GM21576 (cell line): ENCODE measurements around the gene SRSF10.
"Not testable (repeated sequence)": the region's sequence is repeated elsewhere in the genome, so short reads cannot be mapped to it uniquely, and the experiment has no call there.

ENCODE experiments used
- ATAC-seq: cut with Tn5 transposase; IDR thresholded peaks from one replicate; pipeline ENCODE4 v1.9.1; 2021; ENCODE audit warnings: mild to moderate bottlenecking, moderate library complexity; ENCODE audit not compliant: unreplicated experiment

Gene SRSF10

GRCh38 chr1:23999156-23999671 lies 19.1 kb upstream of the SRSF10 start:
- no peak for ATAC-seq

GRCh38 chr1:23997812-23998211 lies 17.7 kb upstream of the SRSF10 start:
- no peak for ATAC-seq

DNA sequence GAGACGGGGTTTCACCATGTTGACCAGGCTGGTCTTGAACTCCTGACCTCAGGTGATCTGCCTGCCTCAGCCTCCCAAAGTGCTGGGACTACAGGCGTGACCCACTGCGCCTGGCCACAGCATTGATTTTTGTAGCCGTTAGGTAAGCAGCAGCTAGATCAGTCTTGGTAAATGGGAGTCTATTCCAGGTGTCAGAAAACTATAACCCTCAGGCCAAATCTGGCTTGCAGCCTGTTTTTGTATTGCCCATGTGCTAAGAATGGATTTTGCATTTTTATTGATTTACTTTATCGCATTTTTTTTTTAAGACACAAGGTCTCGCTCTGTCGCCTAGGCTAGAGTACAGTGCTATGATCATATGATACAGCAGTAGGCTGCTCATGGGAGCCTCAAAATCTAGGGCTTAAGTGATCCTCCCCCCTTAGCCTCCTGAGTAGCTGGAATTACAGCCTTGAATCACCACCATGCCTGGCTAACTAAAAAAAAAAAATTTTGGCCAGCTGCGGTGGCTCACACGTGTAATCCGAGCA lies 16.6 kb upstream of the SRSF10 start:
- no peak for ATAC-seq

DNA sequence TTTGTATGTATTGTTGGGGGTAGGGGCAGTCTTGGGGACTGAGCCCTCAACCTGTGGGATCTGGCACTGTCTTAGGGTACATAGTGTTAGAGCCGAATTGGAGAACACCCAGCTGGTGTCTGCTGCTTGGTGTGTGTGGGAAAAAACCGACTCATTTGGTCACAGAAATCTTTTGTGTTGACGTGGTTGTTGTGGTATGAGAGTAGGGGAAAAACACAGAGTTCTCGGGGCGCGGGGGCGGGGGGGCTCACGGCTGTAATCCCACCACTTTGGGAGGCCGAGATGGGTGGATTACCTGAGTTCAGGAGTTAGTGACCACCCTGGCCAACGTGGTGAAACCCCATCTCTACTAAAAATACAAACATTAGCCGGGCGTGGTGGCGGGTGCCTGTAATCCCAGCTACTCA lies 15.3 kb upstream of the SRSF10 start:
- ATAC-seq = no peak

GRCh38 chr1:23992011-23992410 lies 11.9 kb upstream of the SRSF10 start:
- not testable (repeated sequence) for ATAC-seq

GRCh38 chr1:23989263-23989662 lies 9.1 kb upstream of the SRSF10 start:
- no peak for ATAC-seq

DNA sequence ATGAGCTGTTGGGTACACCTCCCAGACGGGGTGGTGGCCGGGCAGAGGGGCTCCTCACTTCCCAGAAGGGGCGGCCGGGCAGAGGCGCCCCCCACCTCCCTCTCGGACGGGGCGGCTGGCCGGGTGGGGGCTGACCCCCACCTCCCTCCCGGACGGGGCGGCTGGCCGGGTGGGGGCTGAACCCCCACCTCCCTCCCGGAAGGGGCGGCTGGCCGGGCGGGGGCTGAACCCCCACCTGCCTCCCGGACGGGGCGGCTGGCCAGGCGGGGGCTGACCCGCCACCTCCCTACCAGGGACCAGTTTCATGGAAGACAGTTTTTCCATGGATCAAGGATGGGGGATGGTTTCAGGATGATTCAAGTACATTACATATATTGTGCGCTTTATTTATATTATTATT lies 6.9 kb upstream of the SRSF10 start:
- ATAC-seq = not testable (repeated sequence)

GRCh38 chr1:23984417-23985186 lies 4.5 kb upstream of the SRSF10 start:
- no peak for ATAC-seq

DNA sequence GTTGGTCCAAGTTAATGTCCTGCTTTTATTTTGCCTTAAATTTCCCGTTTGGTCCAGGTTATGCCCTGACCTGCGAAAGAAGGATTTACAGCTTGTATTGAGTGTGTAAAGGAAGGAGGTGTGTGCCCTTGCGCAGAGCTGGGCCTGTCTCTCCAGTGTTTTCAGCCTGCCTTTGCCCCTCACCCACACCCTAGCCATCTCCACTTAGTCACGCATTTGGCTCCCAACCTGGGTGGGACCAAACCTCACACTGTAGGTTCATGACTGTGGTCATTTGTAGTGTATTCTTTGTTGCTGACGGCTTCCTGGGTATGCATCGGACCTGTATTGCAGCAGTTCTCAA lies 572 bp upstream of the SRSF10 start:
- peak; percentile 41 for ATAC-seq

GRCh38 chr1:23979387-23979880 lies 693 bp downstream of the SRSF10 start:
- no peak for ATAC-seq

DNA sequence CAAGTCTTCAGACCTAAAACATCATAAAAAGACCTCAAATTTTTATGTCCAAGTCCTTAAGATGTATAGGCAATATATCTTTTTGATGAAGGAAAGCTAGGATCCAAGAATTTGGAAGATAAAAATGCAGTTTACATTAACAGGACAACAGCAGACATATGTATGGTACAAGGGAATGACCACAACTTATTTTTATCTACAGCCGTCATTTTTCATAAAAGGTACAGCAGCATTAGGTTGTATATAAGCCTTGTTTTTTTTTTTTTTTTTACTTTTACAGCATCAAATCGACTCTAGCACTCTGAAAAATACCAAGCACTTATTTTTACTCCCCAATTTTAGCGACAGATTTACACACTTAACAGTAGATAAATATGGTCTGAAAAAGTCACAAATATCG lies 1.3 kb downstream of the SRSF10 start:
- ATAC-seq = no peak

DNA sequence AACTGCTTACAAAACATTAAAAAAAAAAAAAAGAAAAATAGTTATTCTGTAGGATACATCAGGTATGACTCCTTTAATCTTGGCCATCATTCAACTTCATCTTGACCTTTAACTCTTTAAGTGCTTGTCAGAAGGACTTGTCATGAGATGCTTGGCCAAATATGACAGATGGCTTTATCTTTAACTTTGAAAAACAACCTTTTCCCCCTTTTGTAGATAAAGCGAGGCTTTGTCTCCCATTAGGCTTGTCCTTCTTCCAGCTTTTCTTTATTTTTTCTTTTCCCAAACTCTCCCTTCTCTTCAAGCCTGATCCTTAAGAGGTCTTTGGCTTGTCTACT lies 2.3 kb downstream of the SRSF10 start:
- no peak for ATAC-seq

- no peak for ATAC-seq
Observed at GRCh38 chr1:23977187-23977853, 2.8 kb downstream of the SRSF10 start.

GRCh38 chr1:23967871-23968270 lies 12.3 kb downstream of the SRSF10 start:
- no peak for ATAC-seq

DNA sequence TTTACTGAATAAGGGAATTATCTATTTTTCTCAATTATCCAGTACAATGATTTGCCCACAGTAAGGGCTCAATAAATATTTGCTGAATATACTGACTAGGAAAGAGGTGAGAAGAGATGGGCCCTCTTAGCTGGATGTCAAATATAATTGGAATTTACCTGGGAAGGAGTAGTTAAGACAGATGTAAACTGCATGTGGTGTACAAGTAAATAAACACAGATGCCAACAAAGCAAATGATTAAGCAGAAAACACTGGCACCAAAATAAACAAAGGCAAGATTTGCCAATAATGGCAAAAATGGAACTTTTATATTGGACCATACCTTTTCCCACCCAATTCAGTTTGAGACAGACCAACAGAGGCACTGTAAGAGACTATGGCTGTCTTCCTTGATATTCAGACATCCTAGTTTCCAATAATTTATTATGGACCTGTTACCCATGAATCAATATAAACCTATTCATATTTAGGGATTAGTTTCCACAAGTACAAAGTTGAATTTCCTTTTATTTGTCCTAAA lies 13.1 kb downstream of the SRSF10 start:
- ATAC-seq = no peak

DNA sequence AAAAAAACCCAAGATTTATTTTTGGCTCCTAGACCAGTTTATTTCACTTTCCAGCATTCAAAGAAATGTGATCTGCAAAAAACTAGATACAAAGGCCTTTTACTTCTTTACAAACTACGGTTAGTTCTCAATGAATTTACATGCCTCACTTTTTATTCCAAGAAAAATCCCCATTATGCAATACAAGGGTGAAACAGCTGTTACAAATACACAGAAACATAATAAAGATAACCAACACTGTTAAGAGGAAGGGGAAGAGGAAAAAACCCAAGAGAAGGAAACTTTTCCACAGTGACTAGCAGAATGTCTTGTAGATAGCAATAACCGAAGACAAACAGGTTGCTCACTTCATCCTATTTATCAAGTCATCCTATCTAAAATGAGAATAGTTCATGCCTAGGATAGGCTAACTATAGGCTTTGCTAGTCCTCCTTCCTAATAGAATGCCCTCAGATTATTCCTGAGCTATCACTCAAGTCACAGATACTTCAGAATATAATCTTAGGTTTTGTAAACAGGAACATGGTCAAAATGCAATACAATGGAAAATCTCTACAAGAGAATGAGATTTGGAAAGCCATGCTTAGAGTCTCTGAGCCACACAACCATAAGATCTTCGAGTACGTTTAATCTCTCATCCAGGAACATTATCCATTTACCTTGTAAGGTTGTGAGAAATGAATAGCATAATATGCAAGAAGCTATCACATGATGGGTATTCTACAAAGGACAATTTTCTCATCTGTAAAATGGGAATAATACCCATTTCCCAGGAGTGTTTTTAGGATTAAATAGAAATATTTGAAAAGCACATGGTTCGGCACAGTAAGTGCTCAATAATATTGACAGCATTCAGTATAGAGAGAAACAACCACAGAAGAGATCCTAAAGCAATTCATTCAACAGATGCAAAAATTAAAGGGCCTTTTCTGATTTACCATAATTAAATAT lies 15.1 kb downstream of the SRSF10 start:
- no peak for ATAC-seq

- ATAC-seq = no peak
Observed at GRCh38 chr1:23964235-23964668, 15.9 kb downstream of the SRSF10 start.

DNA sequence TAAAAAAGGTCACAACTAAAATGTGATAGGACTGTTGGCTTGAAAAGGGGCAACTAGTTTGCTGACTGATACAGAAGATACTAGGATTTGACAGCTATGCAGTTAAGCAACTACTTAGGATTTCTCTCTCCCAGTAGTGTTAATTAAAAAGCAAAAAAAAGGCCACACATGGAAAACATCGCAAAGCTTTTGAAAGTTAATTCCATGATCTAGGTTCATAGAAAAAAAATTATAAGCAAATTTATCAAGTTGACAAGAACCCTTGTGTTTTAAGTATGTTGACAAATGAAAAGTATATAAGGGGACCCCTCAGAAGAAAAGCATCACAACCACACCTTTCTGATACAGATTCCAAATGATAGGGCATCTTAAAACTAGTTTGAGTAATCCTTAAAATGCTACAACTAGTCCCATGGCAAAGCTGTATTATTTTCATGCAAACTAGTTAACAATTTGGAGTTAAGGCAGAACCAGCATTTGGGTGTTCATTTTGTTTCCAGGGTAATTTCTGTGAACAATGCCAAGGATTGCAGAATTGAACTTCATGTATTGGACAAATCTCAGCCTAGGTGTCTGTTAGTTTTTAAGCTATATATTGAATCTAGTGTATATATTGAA lies 16.4 kb downstream of the SRSF10 start:
- no peak for ATAC-seq

- no peak for ATAC-seq
Observed at GRCh38 chr1:23960291-23961020, 19.7 kb downstream of the SRSF10 start.
